Measurements from ENCODE around the gene PHLDB2. TPM values are rescaled to one million over a fixed set of nuclear protein-coding genes. Genes with fewer than 3 reads are reported as not detected.

PHLDB2 gene
- total and polyA plus RNA-seq, 2 of the 4 experiments (the other 2 are of a cell fraction): 10.6 to 28.7 TPM

DNA sequence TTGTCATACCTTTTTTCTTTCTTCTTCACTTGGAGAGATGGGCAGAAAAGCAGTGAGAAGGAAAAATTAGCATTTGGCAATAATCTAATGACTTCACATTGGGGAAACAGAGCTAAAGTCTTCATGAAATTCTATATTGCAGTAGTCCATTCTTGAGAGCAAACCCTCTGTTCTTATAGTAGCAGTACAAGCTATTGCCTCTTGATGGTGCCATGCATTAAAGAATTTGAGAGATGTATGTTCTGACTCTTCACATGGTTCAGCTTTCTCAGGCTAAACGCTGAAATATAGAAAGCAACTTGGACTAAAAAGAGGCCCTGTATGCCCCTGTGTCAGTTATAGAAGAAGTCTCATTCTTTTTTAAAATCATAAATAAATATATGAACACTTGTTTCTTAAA is 36.0 kb downstream of the PHLDB2 start:
- H3K9ac ChIP-seq (ENCODE audit: low read depth, low read length): no peak overlapping the region
- no peak overlapping the region for H3K4ac ChIP-seq (ENCODE audit: low read depth, low read length)
- ChIA-PET CTCF (interaction anchor here (0.6 to 1.5 kb wide), 15 partner anchors 13 to 1869 kb away, joined by 3 to 28 read pairs (median 4); no protein-coding TSS in a partner anchor), POLR2A (ENCODE audit: unreplicated experiment) (no interaction called here)
- no peak overlapping the region for H4K5ac ChIP-seq (ENCODE audit: low read depth, low read length)
- TF ChIP-seq MAFK (IDR thresholded peaks at IDR 0.05; ENCODE audit: low read depth, low read length): no peak
- TF ChIP-seq, protein P1, sequence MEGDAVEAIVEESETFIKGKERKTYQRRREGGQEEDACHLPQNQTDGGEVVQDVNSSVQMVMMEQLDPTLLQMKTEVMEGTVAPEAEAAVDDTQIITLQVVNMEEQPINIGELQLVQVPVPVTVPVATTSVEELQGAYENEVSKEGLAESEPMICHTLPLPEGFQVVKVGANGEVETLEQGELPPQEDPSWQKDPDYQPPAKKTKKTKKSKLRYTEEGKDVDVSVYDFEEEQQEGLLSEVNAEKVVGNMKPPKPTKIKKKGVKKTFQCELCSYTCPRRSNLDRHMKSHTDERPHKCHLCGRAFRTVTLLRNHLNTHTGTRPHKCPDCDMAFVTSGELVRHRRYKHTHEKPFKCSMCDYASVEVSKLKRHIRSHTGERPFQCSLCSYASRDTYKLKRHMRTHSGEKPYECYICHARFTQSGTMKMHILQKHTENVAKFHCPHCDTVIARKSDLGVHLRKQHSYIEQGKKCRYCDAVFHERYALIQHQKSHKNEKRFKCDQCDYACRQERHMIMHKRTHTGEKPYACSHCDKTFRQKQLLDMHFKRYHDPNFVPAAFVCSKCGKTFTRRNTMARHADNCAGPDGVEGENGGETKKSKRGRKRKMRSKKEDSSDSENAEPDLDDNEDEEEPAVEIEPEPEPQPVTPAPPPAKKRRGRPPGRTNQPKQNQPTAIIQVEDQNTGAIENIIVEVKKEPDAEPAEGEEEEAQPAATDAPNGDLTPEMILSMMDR (conservative IDR thresholded peaks at IDR 0.05; ENCODE audit: low read depth, low read length): peak; percentile 73
- TF ChIP-seq POLR2A (IDR thresholded peaks at IDR 0.05; ENCODE audit: low read depth, low read length): 0 out of 2 replicates have a peak, but pooled peaks have one; percentile 33
- no peak for TF ChIP-seq FOS (IDR thresholded peaks at IDR 0.05; ENCODE audit: low read depth, low read length)
- TF ChIP-seq RAD21 (IDR thresholded peaks at IDR 0.05; ENCODE audit: low read length): peak; percentile 82
- TF ChIP-seq SMC3 (IDR thresholded peaks at IDR 0.05; ENCODE audit: low read depth, low read length): peak; percentile 84
- peak; percentile 76 for DNase-seq
- no CpG with 5 or more reads among the region's 1 CpG for WGBS, 2 experiments (ENCODE audit: extremely low coverage in 2 of 2, insufficient read length in 1 of 2)
- dilution Hi-C loops (cut with HindIII; ENCODE audit: low sequenced_read_pairs, unreplicated experiment) (no loop called here), intact Hi-C loops (cut with micrococcal nuclease) (loop anchor here (1.0 kb wide), 1 partner anchor 72 kb away; no protein-coding TSS in a partner anchor), in situ Hi-C loops (cut with MboI; ENCODE audit: low sequenced_read_pairs) (no loop called here)
- H3K4me3 ChIP-seq (ENCODE audit: insufficient read depth, low read depth, low read length): no peak overlapping the region
- no peak overlapping the region for H3K23ac ChIP-seq (ENCODE audit: low read depth, low read length)
- no peak overlapping the region for H2AK9ac ChIP-seq (replicated peaks; ENCODE audit: low read depth, low read length, poor library complexity)
- no peak overlapping the region for H2BK20ac ChIP-seq (ENCODE audit: low read depth, low read length)
- H4K91ac ChIP-seq (ENCODE audit: insufficient read depth, low read depth, low read length): no peak overlapping the region
- peaks cover 9 to 13% of the 10 kb centered on the region in 2 experiments; a peak in 2 of 4 replicates for H3K79me1 ChIP-seq (ENCODE audit: low read depth in 1 of 2, low read length in 2 of 2)
- H2AFZ ChIP-seq (replicated peaks; ENCODE audit: low read length, poor library complexity): no peak overlapping the region
- H2BK120ac ChIP-seq (ENCODE audit: low read depth, low read length): no peak overlapping the region
- H2AK5ac ChIP-seq (ENCODE audit: low read depth, low read length): no peak overlapping the region
- H3K36me3 ChIP-seq (ENCODE audit: control insufficient read depth, insufficient read depth, low read length): 0 out of 2 replicates have a peak, but pooled peaks cover 1% of the 10 kb centered on the region
- no peak overlapping the region for H3K4me2 ChIP-seq (ENCODE audit: low read depth, low read length)
- H4K8ac ChIP-seq (ENCODE audit: low read depth in 2 of 2, low read length in 2 of 2): no peak overlapping the region
- peak overlapping the region; percentile 41 for H2BK5ac ChIP-seq (ENCODE audit: low read depth, low read length, poor library complexity, severe bottlenecking)
- no peak overlapping the region for H2BK15ac ChIP-seq (ENCODE audit: low read depth, low read length)
- H3K4me1 ChIP-seq (ENCODE audit: control insufficient read depth, insufficient read depth, low read length): no peaks in the 10 kb centered on the region
- H3K27me3 ChIP-seq (ENCODE audit: control insufficient read depth, insufficient read depth, low read length): no peaks in the 10 kb centered on the region
- H3K9me3 ChIP-seq (ENCODE audit: control insufficient read depth, insufficient read depth, low read length): peaks cover 2% of the 10 kb centered on the region; the same call in 1 of the 2 replicates
- H3K18ac ChIP-seq (ENCODE audit: low read depth, low read length): no peak overlapping the region
- no peak overlapping the region for H3K56ac ChIP-seq (ENCODE audit: extremely low read depth, insufficient read depth, low read length)
- H3K27ac ChIP-seq (ENCODE audit: insufficient read depth, low read length): no peak overlapping the region
- H4K20me1 ChIP-seq (ENCODE audit: insufficient read depth, low read length): no peaks in the 10 kb centered on the region
- H3K9me1 ChIP-seq (ENCODE audit: insufficient read depth, low read length): no peaks in the 10 kb centered on the region
- ATAC-seq (ENCODE audit: low read depth): peak; percentile 94
- no peak overlapping the region for H3K14ac ChIP-seq (replicated peaks; ENCODE audit: low read depth, low read length)
- no TSS peak for BruUV-seq (replicated peaks)

Data from IMR-90 (cell line).